HL-60/S4 treated with phorbol 12-myristate 13-acetate at 8.2 ng/mL for 4 days and 3 days (cell line): ENCODE results near the gene FAM9B.

ENCODE experiments used
- in situ Hi-C: fragments of 300-500 bp; cut with MboI; formaldehyde crosslinking; loops from 2 replicates; pipeline ENCODE4 v1.15.0; 2022; ENCODE audit warnings: low sequenced_read_pairs

The FAM9B gene

GRCh38 chrX:8981723-8982122 is 52.2 kb downstream of the FAM9B start:
- in situ Hi-C loops = no loop called here

GRCh38 chrX:8980756-8981155 is 53.2 kb downstream of the FAM9B start:
- in situ Hi-C loops = no loop called here
